Stimulated activated CD8-positive, alpha-beta memory T cell treated with anti-CD3 and anti-CD28 coated beads, Interleukin-15, amount 100 ng/mL, for 24 hours (primary cell): ENCODE results near the gene ZNF804A.
"Not testable (repeated sequence)": the region's sequence is repeated elsewhere in the genome, so short reads cannot be mapped to it uniquely, and the experiment has no call there.

Experiments used
- DNase-seq: peaks from one replicate; pipeline ENCODE4 v3.0.0-alpha.2; 2020; ENCODE audit warnings: low read depth

Gene ZNF804A

DNA sequence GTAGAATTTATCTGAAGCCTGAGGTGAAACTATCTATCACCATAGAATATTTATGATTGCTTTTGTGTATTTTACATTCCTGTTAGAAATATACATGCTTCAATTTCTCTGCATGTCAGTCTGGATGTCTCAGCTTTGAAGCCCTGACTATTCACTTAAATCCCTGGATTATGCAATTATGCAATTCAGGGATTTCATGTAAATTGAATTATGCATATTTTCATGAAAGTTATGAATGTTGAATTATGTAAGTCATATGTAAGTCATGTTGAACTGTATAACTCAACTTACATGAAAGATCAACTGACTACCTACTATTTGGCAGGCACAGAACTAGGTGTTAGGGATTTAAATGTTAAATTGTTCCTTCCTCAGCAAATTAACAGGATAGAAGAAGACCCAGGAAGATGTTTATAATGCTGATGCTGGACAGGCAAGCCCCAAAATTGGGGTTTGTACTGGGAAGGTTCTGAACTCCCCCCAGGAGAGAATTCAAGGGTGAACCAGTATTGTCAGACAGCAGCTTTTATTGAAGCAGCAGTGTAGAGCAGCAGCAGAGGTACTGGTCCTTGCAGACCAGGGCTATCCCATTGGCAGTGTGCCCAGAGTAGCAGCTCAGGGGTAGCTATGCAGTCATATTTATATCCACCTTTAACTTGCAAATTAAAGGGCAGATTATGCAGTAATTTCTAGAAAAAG, 236.5 kb downstream of the ZNF804A start:
- no peak for DNase-seq

DNA sequence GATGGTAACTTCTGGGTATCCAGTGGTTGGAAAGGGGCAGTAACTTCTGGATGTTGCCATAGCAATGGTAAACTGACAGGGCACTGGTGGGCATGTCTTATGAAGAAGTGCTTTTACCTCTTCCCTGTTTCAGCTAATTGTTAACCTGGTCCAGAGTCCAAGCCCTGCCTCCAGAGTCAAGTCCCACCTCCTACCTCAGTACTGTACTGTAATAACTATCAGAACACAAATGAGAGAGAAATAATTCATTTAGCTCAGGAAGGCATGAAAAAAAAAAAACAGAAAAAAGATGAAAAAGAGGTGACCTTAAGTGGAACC, 237.0 kb downstream of the ZNF804A start:
- no peak for DNase-seq

DNA sequence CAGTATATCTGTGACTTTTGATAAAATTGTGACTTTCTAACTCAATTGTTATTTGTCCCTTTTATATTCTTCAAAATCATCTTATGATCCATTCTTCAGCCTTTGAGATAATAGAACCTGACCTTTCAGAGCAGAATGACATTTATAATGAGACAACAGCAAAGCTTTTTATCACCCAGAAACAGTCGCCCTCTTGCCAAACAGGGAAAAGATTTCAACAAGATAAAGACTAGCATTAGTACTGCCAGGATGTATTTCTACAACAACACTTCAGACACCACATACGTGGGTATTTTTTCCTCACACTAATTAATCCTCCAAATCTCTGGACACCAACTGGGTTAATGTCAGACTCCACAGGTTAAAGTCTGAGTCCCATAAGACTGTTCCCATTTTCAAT, 249.0 kb downstream of the ZNF804A start:
- DNase-seq = no peak

DNA sequence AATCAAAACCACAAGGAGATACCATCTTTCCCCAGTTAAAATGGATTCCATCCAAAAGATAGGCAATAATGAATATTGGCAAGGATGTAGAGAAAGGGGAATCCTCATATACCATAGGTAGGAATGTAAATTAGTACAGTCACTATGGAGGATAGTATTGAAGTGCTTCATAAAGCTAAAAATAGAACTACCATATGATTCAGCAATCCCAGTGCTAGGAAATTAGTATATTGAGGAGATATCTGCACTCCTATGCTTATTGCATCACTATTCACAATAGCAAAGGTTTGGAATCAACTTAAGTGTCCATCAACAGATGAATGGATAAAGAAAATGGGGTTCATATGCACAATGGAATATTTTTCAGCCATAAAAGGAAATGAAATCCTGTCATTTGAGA, 251.2 kb downstream of the ZNF804A start:
- no peak for DNase-seq

DNA sequence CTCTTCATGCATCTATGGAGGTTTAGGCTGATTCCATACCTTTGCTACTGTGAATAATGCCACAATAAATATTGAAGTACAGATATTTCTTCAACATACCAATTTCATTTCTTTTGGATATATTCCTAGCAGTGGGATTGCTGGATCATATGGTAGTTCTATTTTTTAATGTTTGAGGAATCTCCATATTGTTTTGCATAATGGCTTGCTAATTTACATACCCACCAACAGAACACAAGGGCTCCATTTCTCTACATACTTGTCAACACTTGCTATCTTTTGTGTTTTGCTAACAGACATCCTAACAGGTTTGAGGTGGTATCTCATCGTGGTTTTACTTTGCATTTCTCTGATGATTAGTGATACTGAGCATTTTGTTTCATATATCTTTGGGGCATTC, 253.2 kb downstream of the ZNF804A start:
- no peak for DNase-seq

DNA sequence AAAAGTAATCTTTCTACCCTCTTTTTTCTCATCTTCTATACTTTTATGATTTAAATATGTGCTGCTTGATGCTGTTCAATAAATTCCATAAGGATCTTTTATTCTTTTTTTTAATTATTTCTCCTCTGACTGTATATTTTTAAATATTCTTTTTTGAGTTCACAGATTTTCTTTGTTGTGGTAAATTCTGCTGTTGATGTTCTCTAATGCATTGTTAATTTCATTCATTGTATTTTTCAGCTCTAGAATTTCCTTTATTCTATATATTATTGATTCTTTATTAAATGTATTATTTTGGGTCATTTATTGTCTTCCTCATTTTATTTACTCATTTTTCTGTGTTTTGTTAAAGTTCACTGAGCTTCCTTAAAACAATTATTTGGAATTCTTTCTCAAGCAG, 260.9 kb downstream of the ZNF804A start:
- no peak for DNase-seq

DNA sequence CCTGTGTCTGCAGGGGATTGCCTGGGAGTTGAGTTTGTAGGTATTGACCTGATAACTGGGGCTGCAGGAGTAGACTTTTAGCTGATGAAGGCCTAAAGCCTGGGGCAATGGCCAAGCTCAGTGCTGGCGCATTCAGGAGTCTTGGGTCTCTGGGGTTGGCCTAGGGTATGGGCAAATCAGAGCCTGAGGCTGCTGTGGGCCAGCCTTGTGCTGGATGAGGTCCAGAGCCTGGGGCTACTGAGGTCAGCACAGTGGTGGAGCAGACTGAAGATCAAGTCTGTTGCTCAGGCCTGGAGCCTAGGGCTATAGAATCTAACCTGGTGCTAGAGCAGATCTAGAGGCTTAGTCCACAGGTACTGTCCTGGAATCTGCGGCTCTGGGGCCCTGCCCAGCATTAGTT, 262.4 kb downstream of the ZNF804A start:
- no peak for DNase-seq

DNA sequence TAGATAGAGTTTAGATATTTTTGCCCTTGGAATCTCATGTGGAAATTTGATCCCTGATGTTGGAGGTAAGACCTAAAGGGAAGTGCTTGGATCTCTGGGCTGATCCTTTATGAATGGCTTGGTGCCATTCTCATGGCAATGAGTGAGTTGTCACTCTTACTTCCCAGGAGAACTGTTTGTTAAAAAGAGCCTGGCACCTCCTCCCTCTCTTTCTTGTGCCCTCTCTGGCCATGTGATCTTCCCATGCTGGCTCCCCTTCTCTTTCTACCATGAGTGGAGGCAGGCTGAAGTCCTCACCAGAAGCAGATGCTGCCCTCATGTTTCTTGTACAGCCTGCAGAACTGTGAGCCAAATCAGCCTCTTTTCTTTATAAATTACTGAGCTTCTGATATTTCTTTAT, 276.9 kb downstream of the ZNF804A start:
- DNase-seq = no peak

DNA sequence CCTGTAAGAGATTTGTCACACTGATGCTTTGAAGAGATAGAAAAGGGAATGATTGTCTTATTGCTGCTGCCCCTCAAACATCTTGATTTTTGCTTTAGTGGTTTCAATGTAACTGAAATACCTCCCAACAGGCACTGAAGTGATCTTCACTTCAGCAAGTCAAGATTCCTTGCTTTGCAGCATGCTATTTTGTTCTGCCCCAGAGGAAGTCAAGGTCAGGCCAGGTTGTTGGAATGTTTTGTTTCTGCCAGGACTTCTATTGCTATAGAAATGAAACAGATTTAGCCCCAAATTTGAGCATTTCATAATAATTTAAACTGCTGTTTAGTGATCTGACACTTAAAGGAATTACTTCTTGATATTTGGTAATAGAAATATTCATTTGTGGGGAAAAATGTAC, 277.6 kb downstream of the ZNF804A start:
- no peak for DNase-seq

DNA sequence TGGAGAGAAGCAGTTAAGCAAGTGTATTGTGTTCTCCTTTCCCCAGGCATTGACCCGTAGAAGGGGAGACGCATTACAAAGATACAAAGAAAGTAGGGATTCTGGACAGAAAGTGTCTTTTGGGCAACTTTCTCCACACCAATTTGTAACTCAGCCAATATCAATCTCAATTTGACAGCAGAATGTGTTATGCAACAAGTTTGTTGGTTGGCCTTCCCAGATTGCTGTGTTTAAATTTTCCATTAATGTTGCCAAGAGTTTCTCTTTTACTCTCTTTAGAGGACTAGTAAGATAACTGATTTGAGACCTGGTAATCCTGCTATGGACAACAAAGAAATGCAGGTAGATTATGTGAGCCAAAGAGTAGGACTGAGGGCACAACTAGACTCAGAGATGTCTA, 279.6 kb downstream of the ZNF804A start:
- DNase-seq = no peak

DNA sequence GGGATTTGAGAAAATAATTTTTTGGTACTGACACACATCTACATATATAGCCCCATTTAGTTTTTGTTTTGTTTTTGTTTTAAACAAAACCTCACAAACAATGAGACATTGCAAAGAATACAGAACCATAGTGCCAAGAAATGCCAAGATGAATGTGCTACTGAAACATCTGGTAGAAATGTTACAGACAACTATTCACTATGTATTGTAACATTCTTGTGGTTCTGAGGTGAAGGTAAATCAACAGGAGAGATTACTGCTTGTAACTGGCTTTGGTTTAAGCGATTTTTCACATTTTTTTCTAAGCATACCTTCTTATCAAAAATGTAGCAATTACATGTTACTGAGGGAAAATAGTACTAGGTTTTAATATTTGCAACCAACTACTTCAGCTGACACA, 281.3 kb downstream of the ZNF804A start:
- no peak for DNase-seq

DNA sequence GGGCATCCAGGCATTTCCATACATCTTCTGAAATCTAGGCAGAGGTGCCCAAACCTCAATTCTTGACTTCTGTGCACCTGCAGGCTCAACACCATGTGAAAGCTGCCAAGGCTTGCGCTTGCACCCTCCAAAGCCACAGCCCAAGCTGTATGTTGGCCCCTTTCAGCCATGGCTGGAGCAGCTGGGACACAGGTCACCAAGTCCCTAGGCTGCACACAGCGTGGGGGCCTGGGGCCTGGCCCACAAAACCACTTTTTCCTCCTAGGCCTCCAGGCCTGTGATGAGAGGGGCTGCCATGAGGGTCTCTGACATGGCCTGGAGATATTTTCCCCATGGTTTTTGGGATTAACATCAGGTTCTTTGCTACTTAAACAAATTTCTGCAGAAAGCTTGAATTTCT, 288.3 kb downstream of the ZNF804A start:
- not testable (repeated sequence) for DNase-seq

DNA sequence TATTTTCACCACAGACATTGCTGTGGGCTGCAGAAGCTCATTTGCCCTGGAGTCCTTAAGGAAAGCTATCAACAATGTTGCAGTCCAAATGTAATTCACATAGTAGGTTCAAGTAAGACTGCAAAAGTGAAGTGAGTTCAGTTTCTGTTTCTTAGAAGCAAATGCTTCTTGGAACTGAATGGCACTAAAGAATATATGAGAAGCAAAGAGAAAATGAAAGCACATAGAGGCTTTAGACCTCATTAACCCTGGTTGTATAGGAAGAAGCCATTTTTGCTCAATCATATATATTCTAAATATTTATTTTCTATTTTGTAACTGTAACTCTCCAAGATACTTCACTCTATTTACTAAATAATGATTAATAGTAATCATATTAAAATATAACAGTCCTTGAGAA, 292.0 kb downstream of the ZNF804A start:
- DNase-seq = no peak

DNA sequence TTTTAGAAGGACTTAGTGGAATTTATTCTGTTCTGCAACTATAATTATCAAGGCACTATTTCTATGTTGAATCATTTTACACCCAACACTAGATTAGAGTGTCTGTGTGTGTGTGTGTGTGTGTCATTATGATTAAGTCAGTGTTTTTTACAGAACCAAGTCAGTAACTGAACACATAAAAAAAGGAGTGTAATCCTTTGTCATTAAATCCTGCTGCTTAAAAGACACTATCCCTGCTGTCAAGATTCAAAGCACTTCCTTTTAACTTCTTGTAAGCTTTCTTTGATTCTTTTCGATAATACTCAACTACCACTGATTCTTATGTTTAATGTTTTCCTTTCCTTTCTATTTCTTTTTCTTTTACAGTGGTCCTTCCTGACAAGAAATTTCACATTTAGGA, 306.7 kb downstream of the ZNF804A start:
- no peak for DNase-seq

DNA sequence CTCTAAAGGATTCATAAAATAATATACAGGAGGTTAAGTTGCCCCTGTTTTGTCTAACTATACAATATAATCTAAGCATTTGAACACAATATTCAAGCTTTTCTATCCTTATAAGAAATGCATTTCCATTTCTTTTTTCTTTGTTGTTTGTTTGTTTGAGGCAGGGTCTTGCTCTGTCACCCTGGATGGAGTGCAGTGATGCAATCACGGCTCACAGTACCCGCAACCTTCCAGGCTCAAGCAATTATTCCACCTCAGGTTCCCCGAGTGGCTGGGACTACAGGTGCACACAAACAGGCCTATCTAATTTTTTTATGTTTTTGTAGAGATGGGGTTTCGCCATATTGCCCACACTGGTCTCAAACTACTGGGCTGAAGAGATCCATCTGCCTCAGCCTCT, 307.8 kb downstream of the ZNF804A start:
- no peak for DNase-seq

DNA sequence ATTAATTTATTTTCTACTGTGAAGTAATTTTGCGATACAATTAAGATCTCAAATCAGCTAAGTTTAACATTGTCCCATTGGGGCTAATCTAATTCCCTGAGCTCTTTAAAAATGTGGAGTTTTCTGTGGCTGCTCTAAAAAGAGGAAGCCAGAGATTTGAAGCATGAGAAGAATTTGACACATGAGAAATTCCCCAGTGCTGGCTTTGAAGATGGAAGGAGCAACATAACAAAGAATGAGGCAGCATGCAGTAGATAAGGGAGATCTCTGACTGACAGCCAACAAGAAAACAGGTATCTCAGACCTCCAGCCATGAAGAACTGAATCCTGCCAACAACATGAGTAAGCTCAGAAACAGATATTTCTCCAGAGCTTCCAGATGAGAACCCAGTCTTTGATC, 308.4 kb downstream of the ZNF804A start:
- DNase-seq = no peak

DNA sequence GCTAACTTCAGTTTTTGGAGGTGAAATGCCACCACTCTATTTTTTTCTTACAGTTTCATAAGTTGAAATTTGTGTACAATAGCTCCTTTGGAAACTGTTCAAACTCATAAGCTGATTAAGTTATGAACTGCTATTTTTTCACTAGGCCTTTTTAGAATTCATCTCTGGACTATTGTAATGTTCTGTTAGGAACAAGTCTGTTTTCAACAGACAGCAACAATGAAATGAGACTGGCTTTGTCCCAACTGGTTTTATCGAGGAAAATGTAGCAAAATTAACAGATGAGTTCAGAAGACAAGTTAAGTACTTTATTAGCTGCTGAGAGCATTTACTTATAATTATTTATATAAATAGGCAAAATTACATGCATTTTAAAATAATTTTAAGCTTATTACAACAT, 310.6 kb downstream of the ZNF804A start:
- DNase-seq = no peak

DNA sequence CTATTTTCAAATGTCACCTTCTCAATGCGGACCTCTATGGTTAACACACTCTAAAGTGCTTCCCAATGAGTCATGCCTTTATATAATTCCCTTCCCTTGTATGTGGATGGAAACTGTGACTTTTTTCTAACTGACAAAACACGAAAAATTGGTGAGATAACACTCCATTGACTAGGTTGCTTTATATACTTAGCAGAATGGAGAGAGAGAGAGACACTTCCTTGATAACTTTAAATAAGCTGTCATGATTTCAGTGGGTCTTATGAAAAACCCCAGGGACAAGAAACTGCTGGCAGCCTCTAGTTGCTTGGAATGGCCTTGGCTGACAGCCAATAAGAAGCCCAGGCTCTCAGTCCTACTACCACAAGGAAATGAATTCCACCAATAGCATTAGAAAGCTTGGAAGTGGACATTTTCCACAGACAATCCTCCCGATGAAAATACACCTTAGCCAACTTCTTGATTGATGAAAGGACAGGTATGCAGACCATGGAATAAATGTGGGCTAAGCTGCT, 322.2 kb downstream of the ZNF804A start:
- DNase-seq = no peak

DNA sequence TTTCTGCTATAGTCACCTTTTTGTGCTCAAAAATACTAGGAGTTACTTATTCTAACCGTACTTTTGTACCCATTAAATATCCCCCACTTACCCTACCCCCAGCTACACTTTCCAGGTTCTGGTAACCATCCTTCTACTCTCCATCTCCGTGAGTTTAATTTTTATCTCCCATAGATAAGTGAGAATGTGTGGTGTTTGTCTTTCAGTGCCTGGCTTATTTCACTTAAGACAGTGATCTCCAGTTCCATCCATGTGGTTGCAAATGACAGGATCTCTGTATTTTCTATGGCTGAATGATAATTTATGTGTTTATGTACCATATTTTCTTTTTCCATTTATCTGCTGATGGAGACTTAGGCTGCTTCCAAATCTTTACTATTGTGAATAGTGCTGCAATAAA, 323.3 kb downstream of the ZNF804A start:
- no peak for DNase-seq

DNA sequence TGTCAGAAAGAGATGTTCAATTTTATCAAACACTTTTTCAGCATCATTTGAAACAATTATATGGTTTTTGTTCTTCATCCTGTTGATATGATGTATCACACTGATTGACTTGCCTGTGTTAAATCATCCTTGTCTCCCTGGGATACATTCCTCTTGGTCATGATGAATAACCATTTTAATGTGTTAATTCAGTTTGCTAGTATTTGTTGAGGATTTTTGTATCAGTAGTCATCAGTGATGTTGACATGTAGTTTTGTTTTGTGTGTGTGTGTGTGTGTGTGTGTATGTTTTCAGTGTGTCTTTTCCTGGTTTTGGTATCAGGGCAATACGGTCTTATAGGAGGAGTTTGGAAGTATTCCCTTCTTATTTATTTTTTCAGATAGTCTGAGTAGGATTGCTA, 325.4 kb downstream of the ZNF804A start:
- DNase-seq = no peak

DNA sequence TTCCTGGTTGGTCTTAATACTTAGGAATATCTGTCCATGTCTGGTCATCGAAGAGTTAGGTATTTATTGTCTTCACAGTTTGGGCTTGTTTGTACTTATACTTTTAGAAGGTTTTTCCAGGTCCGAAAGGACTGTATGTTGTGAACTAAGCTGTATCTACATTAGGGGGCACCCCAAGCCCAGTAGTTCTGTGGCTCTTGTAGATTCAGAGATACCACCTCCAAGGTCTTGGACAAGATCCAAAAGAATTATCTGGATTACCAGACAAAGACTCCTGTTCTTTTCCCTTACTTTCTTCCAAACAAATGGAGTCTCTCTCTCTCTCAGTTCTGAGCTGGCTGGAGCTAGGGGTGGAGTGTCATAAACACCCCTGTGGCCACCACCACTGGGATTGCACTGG, 328.7 kb downstream of the ZNF804A start:
- no peak for DNase-seq

DNA sequence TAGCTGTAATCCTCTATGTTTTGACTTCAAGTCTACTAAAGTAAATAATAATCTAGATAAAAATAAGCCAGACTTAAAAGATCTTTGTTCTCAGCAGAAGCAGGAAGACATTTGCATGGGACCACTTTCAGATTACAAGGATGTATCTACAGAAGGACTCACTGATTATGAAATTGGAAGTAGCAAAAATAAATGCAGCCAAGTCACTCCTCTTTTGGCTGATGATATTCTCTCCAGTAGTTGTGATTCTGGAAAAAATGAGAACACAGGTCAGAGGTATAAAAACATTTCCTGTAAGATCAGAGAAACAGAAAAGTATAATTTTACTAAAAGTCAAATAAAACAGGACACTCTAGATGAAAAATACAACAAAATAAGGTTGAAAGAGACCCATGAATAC, 338.4 kb downstream of the ZNF804A start:
- DNase-seq = no peak

DNA sequence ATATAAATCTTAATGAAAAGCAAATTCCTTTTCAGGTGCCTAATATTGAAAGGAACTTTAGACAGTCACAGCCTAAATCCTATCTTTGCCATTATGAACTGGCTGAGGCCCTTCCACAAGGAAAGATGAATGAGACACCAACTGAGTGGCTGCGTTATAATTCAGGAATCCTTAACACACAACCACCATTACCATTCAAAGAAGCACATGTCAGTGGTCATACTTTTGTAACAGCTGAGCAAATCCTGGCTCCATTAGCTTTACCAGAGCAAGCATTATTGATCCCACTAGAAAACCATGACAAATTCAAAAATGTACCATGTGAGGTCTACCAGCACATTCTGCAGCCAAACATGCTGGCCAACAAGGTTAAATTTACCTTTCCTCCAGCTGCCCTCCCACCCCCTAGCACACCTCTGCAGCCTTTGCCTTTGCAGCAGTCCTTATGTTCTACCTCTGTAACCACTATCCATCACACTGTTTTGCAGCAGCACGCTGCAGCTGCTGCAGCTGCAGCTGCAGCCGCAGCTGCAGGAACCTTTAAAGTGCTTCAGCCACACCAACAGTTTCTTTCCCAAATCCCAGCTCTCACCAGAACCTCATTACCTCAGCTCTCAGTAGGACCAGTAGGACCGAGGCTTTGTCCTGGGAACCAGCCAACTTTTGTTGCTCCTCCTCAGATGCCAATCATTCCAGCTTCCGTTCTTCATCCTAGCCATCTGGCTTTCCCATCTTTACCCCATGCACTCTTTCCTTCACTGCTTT, 340.1 kb downstream of the ZNF804A start:
- DNase-seq = no peak

DNA sequence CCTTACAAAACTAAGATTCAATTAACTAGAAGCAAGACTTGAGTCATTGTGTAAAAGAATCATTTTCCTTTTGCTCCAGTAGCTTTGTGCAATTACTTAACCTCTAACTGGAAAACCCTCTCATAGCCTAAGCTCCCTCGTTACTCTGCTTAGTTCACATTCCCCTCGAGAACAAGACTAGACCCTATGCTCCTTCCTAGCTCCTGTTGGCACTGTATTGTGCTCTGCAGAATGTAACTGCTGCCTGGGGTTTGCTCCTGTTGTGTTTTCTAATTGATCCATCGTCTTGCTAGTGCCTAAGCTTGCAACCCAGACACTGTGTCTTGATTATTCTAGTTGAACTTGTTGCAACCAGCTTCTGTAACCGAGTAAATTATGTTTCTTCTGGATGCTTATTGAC, 347.0 kb downstream of the ZNF804A start:
- no peak for DNase-seq
